GM12878 (cell line): Measurements from ENCODE around the gene EPHB2. TPM values are rescaled to one million over a fixed set of nuclear protein-coding genes. Genes with fewer than 3 reads are reported as not detected.

Experiments used
- ATAC-seq: fragments of 200-7000 bp; cut with Tn5 transposase; 3 replicates; pipeline ENCODE4 v1.9.1; 2020; ENCODE audit warnings: mild to moderate bottlenecking, moderate library complexity
- BruUV-seq: library from RNA; stranded (reverse); fragments of 400-500 nt; replicated peaks from 2 replicates; lab custom pipeline; 2021; lab: Mats Ljungman, UMichigan
- CTCF ChIA-PET: fragments of 300-600 bp; sonication (Branson Sonifier 250); formaldehyde crosslinking; extraction: SDS; loops from one replicate; lab custom pipeline; 2021; ENCODE audit warnings: inconsistent platforms; lab: Yijun Ruan, JAX
- POLR2A ChIA-PET: fragments of 350-600 bp; formaldehyde crosslinking; extraction: SDS; loops from one replicate; lab custom pipeline; 2021; ENCODE audit warnings: inconsistent platforms; lab: Charles Lee
- RAD21 ChIA-PET: fragments of 300-600 bp; sonication (Branson Sonifier 250); formaldehyde crosslinking; loops from one replicate; lab custom pipeline; 2023; ENCODE audit warnings: antibody characterized with exemption; ENCODE audit not compliant: unreplicated experiment; lab: Charles Lee
- SMC1A ChIA-PET: fragments of 300-600 bp; sonication (Branson Sonifier 250); formaldehyde crosslinking; loops from one replicate; lab custom pipeline; 2023; ENCODE audit not compliant: unreplicated experiment, uncharacterized antibody; lab: Charles Lee
- DNase-seq: peaks from one replicate; pipeline ENCODE4 v3.0.0-alpha.2; 2011; ENCODE audit warnings: low read depth, low spot score
- FAIRE-seq: peaks from 3 replicates; lab custom pipeline; 2011; peaks lifted over from hg19 to GRCh38; lab: Jason Lieb, UNC
- H2AFZ ChIP-seq: 2 replicates; pipeline ENCODE4 v1.6.0; 2011; ENCODE audit warnings: low read depth, low read length, control low read depth; ENCODE audit not compliant: control insufficient read depth
- H3K27ac ChIP-seq: 2 replicates; pipeline ENCODE4 v1.5.1; 2011; ENCODE audit warnings: control low read depth; ENCODE audit not compliant: control insufficient read depth, insufficient read depth
- H3K27me3 ChIP-seq, 2 experiments: replicated peaks in 1 of 2; 2 replicates each; pipeline versions ENCODE4 v1.6.0 to v1.6.1; 2011; ENCODE audit warnings: low read length in 1 of 2; ENCODE audit not compliant: control insufficient read depth in 2 of 2, insufficient read depth in 2 of 2
- H3K36me3 ChIP-seq, 2 experiments: 2 replicates each; pipeline ENCODE4 v1.5.1; 2011; ENCODE audit warnings: low read length in 1 of 2; ENCODE audit not compliant: control insufficient read depth in 2 of 2, insufficient read depth in 2 of 2
- H3K4me1 ChIP-seq: 2 replicates; pipeline ENCODE4 v1.6.1; 2011; ENCODE audit warnings: mild to moderate bottlenecking, low read length, moderate library complexity, mixed read lengths; ENCODE audit not compliant: control insufficient read depth, insufficient read depth
- H3K4me2 ChIP-seq: 2 replicates; pipeline ENCODE4 v1.6.0; 2011; ENCODE audit warnings: control low read depth; ENCODE audit not compliant: control insufficient read depth, insufficient read depth
- H3K4me3 ChIP-seq: fragments of 200-600 bp; sonication (generic); 2 replicates; pipeline ENCODE4 v1.5.1; 2016
- H3K79me2 ChIP-seq: 2 replicates; pipeline ENCODE4 v1.6.0; 2011; ENCODE audit warnings: low read length; ENCODE audit not compliant: control insufficient read depth, insufficient read depth
- H3K9ac ChIP-seq: 2 replicates; pipeline ENCODE4 v1.8.0; 2011; ENCODE audit warnings: low read length, control low read depth, mixed read lengths; ENCODE audit not compliant: control insufficient read depth, insufficient read depth
- H3K9me3 ChIP-seq: replicated peaks from 3 replicates; pipeline ENCODE4 v1.5.1; 2011; ENCODE audit warnings: mild to moderate bottlenecking, low read length; ENCODE audit not compliant: control insufficient read depth, insufficient read depth
- H4K20me1 ChIP-seq: 2 replicates; pipeline ENCODE4 v1.6.0; 2011; ENCODE audit not compliant: control insufficient read depth, insufficient read depth
- CUX1 ChIP-seq: IDR thresholded peaks from 2 replicates; pipeline ENCODE4 v1.6.1; 2012; ENCODE audit warnings: improper control_type of control experiment, low read depth, low read length; ENCODE audit not compliant: insufficient replicate concordance
- EZH2 ChIP-seq: IDR thresholded peaks from 2 replicates; pipeline ENCODE4 v1.6.1; 2012; ENCODE audit warnings: low read depth, mild to moderate bottlenecking, control low read depth, inconsistent platforms, low read length, borderline replicate concordance; ENCODE audit not compliant: control insufficient read depth
- NBN ChIP-seq: fragments of 450-650 bp; IDR thresholded peaks from 2 replicates; pipeline ENCODE4 v1.6.1; 2016
- NFIC ChIP-seq: IDR thresholded peaks from 2 replicates; pipeline ENCODE4 v1.6.1; 2012; ENCODE audit warnings: low read depth, mild to moderate bottlenecking, inconsistent platforms, low read length, moderate library complexity
- RBBP5 ChIP-seq: fragments of 200-600 bp; sonication (generic); conservative IDR thresholded peaks from 2 replicates; pipeline ENCODE4 v1.6.1; 2016
- WGBS: methylation state at CpG from one replicate; pipeline ENCODE4 v1.1.6; 2016; ENCODE audit warnings: low lambda C conversion rate; ENCODE audit not compliant: insufficient replicate concordance, insufficient coverage; ENCODE audit errors: missing lambda C conversion rate; 5-methylcytosine and 5-hydroxymethylcytosine counted together
- in situ Hi-C: fragments of 300-500 bp; cut with MboI; formaldehyde crosslinking; loops from 9 replicates; pipeline ENCODE4 v1.14.3; 2018; ENCODE audit warnings: mixed read lengths
- intact Hi-C: fragments of 100-400 bp; cut with micrococcal nuclease; formaldehyde crosslinking; loops from one replicate; pipeline ENCODE4 v1.14.2; 2022; ENCODE audit not compliant: unreplicated experiment
- polyA plus RNA-seq, 11 experiments: library from polyadenylated mRNA; depleted of rRNA in 4 of 11; unstranded in 6 of 11; stranded (reverse) in 5 of 11; fragments of >200 nt; fragmentation: Nextera tagmentation in 4 of 11; fragmentation: Illumina TruSeq in 1 of 11; extraction: Ambion mirVana in 4 of 11; extraction: Trizol in 1 of 11; gene quantifications; 1 replicate in 1 of 11; 2 replicates in 10 of 11; pipeline versions ENCODE4 v1.2.1 to v1.2.3, GENCODE V29; 2011 to 2016; ENCODE audit warnings: inconsistent platforms in 2 of 11, missing spikeins in 2 of 11, low read depth in 1 of 11
- total RNA-seq, 4 experiments: library from RNA; depleted of rRNA in 3 of 4; stranded (reverse); fragments of >200 nt in 3 of 4; fragmentation: Illumina TruSeq in 1 of 4; extraction: Trizol in 1 of 4; gene quantifications; 2 replicates each; pipeline versions ENCODE4 v1.2.1 to v1.2.3, GENCODE V29; 2013 to 2021
- TF ChIP-seq, protein P1 (sequence below): fragments of 450-650 bp; IDR thresholded peaks from 2 replicates; pipeline ENCODE4 v1.6.1; 2017; ENCODE audit warnings: antibody characterized with exemption, mild to moderate bottlenecking, moderate library complexity

EPHB2 gene
- total and polyA plus RNA-seq, 10 of the 15 experiments (the other 5 are each of a cell fraction or from before 2014, with no cell fraction given), result 0.13 to 3.3 (median 0.92) TPM

- SMC1A ChIA-PET, result no interaction called here
These were observed 68.4 kb downstream of the EPHB2 start for GRCh38 chr1:22778862-22779520.

More at GRCh38 chr1:22778862-22779520, 68.4 kb downstream of the EPHB2 start:
- Histone ChIP-seq H3K27me3 (peaks cover 0 to 5% of the 10 kb centered on the region in 2 experiments; a peak in 2 of 4 replicates), H3K79me2 (no peaks in the 10 kb centered on the region), H3K9ac (no peak overlapping the region), H3K9me3 (no peaks in the 10 kb centered on the region), H3K36me3 (no peaks in the 10 kb centered on the region), H3K4me2 (no peak overlapping the region), H3K4me1 (no peaks in the 10 kb centered on the region), H2AFZ (no peak overlapping the region), H3K4me3 (no peak overlapping the region), H3K27ac (no peak overlapping the region), H4K20me1 (no peaks in the 10 kb centered on the region)
- no peak for TF ChIP-seq NBN
- TF ChIP-seq, protein P1, sequence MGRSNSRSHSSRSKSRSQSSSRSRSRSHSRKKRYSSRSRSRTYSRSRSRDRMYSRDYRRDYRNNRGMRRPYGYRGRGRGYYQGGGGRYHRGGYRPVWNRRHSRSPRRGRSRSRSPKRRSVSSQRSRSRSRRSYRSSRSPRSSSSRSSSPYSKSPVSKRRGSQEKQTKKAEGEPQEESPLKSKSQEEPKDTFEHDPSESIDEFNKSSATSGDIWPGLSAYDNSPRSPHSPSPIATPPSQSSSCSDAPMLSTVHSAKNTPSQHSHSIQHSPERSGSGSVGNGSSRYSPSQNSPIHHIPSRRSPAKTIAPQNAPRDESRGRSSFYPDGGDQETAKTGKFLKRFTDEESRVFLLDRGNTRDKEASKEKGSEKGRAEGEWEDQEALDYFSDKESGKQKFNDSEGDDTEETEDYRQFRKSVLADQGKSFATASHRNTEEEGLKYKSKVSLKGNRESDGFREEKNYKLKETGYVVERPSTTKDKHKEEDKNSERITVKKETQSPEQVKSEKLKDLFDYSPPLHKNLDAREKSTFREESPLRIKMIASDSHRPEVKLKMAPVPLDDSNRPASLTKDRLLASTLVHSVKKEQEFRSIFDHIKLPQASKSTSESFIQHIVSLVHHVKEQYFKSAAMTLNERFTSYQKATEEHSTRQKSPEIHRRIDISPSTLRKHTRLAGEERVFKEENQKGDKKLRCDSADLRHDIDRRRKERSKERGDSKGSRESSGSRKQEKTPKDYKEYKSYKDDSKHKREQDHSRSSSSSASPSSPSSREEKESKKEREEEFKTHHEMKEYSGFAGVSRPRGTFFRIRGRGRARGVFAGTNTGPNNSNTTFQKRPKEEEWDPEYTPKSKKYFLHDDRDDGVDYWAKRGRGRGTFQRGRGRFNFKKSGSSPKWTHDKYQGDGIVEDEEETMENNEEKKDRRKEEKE, result no peak
- no peak for TF ChIP-seq CUX1
- TF ChIP-seq NFIC, result no peak
- no peak for TF ChIP-seq RBBP5
- TF ChIP-seq EZH2, result no peak
- FAIRE-seq, result no peak
- in situ Hi-C loops (no loop called here), intact Hi-C loops (no loop called here)
- DNase-seq, result no peak
- CTCF ChIA-PET, result no interaction called here
- BruUV-seq, result no TSS peak
- POLR2A ChIA-PET, result no interaction called here
- RAD21 ChIA-PET, result no interaction called here
- ATAC-seq, result no peak
- 25% methylated on average over 8 of the region's 9 CpGs for WGBS
